Hepatic stellate cell (primary cell): ENCODE measurements around the gene REEP1.
A peak's percentile ranks its signal among the peaks of the same experiment; 100 is the strongest.
"Not testable (repeated sequence)": the region's sequence is repeated elsewhere in the genome, so short reads cannot be mapped to it uniquely, and the experiment has no call there.

Source experiments
- DNase-seq: peaks from one replicate; pipeline ENCODE4 v3.0.0; 2011; ENCODE audit warnings: low spot score

Gene REEP1

GRCh38 chr2:86224645-86225355, 112.6 kb downstream of the REEP1 start:
- peak; percentile 44 for DNase-seq

GRCh38 chr2:86223927-86224560, 113.4 kb downstream of the REEP1 start:
- DNase-seq, result no peak

- DNase-seq, result peak; percentile 53
These were observed 114.1 kb downstream of the REEP1 start for GRCh38 chr2:86223140-86223926.

- DNase-seq, result peak; percentile 61
These were observed 116.3 kb downstream of the REEP1 start for GRCh38 chr2:86221066-86221684.

GRCh38 chr2:86219896-86220295, 117.5 kb downstream of the REEP1 start:
- no peak for DNase-seq

GRCh38 chr2:86218124-86218523, 119.3 kb downstream of the REEP1 start:
- DNase-seq, result no peak

- DNase-seq, result peak; percentile 33
These were observed 120.6 kb downstream of the REEP1 start for GRCh38 chr2:86216575-86217555.

GRCh38 chr2:86214503-86214832, 123.0 kb downstream of the REEP1 start:
- DNase-seq, result no peak

GRCh38 chr2:86213699-86214502, 123.5 kb downstream of the REEP1 start:
- DNase-seq, result no peak

GRCh38 chr2:86213056-86213455, 124.4 kb downstream of the REEP1 start:
- no peak for DNase-seq

- DNase-seq, result no peak
These were observed 125.6 kb downstream of the REEP1 start for GRCh38 chr2:86211796-86212188.

- DNase-seq, result no peak
These were observed 126.2 kb downstream of the REEP1 start for GRCh38 chr2:86211033-86211795.

- DNase-seq, result no peak
These were observed 133.0 kb downstream of the REEP1 start for GRCh38 chr2:86204458-86204857.

- DNase-seq, result no peak
These were observed 133.8 kb downstream of the REEP1 start for GRCh38 chr2:86203614-86204013.

- no peak for DNase-seq
These were observed 134.7 kb downstream of the REEP1 start for GRCh38 chr2:86202702-86203101.

GRCh38 chr2:86202336-86202692, 135.1 kb downstream of the REEP1 start:
- DNase-seq, result no peak

- DNase-seq, result no peak
These were observed 135.6 kb downstream of the REEP1 start for GRCh38 chr2:86201671-86202335.

GRCh38 chr2:86200564-86200963, 136.9 kb downstream of the REEP1 start:
- DNase-seq, result not testable (repeated sequence)

- no peak for DNase-seq
These were observed 137.6 kb downstream of the REEP1 start for GRCh38 chr2:86199834-86200177.
